CD4-positive, alpha-beta T cell treated with Interleukin-17A for 4 hours (primary cell): ENCODE data around the gene SDK1.

Experiments used
- DNase-seq: peaks from one replicate; pipeline ENCODE4 v3.0.0-alpha.2; 2020; ENCODE audit warnings: mixed read lengths

Gene SDK1, protein sequence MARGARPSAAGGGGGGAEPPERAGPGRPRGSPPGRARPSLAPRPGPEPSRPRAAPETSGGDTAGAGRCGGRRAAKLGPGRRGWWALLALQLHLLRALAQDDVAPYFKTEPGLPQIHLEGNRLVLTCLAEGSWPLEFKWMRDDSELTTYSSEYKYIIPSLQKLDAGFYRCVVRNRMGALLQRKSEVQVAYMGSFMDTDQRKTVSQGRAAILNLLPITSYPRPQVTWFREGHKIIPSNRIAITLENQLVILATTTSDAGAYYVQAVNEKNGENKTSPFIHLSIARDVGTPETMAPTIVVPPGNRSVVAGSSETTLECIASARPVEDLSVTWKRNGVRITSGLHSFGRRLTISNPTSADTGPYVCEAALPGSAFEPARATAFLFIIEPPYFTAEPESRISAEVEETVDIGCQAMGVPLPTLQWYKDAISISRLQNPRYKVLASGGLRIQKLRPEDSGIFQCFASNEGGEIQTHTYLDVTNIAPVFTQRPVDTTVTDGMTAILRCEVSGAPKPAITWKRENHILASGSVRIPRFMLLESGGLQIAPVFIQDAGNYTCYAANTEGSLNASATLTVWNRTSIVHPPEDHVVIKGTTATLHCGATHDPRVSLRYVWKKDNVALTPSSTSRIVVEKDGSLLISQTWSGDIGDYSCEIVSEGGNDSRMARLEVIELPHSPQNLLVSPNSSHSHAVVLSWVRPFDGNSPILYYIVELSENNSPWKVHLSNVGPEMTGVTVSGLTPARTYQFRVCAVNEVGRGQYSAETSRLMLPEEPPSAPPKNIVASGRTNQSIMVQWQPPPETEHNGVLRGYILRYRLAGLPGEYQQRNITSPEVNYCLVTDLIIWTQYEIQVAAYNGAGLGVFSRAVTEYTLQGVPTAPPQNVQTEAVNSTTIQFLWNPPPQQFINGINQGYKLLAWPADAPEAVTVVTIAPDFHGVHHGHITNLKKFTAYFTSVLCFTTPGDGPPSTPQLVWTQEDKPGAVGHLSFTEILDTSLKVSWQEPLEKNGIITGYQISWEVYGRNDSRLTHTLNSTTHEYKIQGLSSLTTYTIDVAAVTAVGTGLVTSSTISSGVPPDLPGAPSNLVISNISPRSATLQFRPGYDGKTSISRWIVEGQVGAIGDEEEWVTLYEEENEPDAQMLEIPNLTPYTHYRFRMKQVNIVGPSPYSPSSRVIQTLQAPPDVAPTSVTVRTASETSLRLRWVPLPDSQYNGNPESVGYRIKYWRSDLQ (N-terminal part only)

DNA sequence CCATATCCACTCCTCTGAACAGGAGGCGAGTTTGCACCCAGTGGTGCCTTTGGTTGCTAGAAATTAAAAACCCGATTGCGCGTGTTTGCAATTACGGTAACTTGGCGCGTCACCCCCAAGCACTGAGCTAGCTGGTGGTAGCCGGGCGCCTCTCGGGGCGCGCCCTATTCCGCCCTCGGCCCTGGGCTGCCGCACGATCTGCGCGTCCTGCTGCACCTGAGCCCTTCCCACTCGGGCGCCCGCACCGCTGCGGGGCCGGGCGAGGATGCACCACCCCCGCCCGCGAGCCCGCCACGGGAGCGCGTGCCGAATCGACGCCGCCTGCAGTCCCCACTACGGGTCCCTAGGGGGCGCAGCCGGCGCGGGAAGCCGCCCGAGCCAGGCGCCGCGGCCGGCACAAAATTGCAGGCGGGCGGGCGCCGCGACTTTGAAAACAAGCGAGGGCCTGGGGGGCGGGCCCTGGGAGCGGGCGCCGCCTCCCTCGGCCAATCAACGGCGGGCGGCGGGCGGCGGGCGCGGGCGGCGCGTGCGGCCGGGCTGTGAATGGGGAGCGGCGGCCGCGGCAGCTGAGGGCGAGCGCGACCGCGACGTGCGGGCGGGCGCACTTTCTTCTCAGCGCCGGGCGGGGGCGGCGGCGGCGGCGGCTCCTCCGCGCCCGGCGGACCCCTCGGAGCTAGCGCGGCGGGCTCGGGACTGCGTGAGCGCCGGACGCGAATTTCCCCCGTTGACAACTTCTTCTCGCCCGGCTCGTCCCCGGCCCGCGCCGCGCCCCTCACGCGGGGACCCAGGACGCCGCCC is at the start of gene SDK1:
SDK1 (plus strand) TSS at position 602 of the 798 bp plus-strand sequence. CDS start 335 bp downstream, outside the sequence.
- peak; percentile 95 for DNase-seq

DNA sequence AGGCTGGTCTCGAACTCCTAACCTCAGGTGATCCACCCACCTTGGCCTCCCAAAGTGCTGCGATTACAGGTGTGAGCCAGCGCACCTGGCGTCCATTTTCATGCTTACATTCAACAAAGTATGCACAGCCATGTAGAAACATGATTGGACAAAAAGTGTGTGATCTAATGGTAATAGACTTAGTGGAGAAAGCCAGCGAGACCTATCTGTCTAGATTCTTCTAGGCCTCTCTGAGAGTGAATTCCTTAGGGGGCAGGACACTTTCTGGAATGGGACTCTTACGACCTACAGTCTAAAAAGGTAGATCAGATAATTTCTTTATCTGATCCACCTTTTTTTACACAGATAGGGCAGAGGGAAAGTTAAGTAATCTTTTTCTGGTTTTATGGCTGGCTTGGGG is 46.3 kb upstream of the SDK1 start:
- no peak for DNase-seq

DNA sequence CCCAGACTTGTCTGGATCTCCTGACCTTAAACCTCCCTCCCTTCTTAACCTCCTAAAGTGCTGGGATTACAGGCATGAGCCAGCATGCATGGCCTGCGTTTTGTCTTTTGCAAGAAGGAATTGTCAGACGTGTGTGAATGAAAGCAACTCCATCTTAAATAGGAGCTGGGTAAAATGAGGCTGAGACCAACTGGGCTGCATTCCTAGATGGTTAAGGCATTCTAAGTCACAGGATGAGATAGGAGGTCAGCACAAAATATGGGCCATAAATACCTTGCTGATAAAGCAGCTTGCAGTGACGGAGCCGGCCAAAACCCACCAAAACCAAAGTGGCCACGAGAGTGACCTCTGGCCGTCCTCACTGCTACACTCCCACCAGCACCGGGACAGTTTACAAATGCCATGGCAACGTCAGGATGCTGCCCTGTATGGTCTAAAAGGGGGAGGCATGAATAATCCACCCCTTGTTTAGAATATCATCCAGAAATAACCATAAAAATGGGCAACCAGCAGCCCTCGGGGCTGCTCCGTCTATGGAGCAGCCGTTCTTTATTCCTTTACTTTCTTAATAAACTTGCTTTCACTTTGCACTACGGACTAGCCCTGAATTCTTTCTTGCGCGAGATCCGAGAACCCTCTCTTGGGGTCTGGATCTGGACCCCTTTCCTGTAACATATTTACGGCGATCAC is 41.2 kb upstream of the SDK1 start:
- no peak for DNase-seq

DNA sequence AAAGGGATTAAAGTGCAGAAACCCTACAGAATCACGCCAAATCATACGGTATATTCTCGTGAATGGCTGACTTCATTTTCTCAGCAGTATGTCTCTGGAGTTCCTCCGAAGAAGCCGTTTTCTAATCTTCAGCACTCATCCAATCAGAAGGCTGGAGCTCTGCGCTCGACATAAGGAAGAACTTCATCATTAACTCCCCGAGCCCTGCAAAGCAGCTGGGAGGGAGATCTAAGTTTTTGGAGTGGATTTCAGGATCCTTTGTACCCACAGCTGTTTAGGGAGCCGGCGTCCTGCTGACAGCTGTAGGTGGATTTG is 40.7 kb upstream of the SDK1 start:
- DNase-seq, result no peak

DNA sequence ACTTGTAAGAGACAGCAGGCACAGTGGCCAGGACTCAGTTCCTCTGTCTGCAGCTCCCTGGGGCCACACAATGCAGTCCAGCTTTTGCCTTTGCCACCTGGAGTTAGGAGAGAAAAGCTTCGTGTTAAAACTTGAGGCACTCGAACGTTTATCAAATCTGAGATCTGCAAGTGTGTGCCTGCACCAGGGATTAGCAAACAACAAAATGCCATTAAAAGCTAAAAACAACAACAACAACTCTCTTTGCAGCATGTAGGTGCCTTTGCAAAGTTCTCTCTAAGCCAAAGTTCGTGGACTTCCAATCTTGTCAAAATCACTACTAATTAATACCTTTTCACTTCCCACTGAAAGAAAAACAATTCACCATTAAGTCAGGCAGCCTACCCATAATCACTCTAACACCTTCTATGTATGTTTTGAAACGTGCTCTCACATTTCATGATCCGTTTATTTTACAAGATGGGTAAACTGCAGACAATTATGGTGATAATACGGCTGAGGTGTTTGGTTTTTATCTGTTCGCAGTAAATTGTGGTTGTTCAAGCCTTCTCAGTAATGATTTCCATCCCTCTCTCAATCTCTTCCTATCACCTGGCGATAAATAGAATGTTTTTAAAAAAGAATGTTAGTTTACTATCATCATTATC is 36.2 kb upstream of the SDK1 start:
- DNase-seq, result no peak

DNA sequence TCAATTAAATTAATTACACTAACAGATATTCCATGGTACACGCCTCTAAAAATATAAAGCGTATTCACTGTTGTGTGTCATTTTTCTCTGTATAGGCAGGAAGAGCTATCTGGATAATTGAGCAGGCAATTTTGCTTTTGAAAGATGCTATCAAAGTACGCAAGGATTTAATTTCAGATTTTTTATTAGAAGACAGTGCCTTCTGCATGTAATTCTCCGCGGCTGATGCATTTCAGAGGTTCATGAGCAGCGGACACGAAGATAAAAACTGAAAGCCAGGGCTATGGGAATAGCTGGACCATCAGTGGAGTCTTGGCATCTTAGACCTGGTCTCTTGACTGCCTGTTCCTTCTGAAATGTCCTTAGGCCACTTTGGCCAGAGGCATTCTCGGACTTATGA is 35.7 kb upstream of the SDK1 start:
- DNase-seq, result no peak

DNA sequence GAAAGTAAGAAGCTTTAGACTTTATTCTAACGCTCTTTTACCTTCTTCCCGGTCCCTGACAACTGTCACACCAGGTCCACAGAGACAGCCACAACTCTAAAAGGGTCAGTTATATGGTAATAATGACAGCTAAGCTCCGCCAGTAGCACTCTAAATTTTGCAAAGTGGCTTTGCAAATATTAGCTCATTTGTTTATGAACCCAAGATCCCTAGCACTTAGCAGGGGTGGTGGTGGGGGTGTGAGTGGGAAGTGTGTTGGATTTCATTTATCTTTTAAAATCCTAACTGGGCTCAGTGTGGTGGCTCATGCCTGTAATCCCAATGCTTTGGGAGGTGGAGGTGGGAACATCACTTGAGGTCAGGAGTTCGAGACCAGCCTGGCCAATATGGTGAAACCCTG is 34.8 kb upstream of the SDK1 start:
- no peak for DNase-seq

DNA sequence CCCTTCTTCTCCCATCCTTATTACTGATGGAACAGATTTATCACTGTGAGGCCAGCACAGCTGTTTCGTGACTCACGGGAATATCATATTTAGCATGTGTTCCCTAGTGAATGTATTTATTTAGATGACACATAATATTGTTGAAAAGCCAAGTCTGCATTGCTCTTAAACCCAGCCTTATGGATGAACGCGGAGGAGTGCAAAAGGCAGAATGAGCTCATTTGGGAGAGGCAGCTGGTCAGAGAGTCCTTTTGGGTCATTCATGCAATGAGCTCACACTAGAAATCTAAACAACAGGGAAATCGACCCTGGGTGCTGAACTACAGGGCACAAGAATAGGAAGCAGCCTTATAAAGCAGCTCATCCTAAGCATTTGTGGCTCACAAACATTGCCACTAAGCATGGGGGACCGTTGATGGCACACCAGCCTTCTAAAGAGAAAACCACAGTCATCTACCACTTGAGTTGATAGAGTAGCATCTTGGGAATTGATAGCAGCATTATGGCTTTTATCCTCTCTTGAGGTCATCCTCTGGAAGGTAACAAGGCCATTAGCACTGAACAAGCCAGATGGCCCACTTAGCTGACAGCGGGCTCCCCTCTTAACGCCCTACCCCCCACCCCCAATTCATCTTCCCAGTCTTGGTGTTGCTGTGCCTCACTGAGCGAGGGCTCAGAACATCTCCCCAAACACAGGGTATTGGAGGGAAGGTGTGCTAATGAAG is 32.9 kb upstream of the SDK1 start:
- no peak for DNase-seq

DNA sequence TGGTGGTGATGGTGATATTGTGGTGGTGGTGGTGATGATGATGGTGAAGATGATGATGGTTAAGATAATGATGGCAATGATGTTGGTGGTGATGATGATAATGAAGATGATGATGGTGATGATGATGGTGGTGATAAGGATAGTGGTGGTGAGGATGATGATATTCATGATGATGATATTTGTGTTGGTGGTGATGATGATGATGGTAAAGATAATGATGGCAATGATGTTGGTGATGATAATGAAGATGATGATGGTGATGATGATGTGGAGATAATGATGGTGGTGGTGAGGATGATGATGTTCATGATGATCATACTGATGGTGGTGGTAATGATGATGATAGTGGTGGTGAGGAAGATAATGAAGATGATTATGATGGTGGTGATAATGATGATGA is 30.7 kb upstream of the SDK1 start:
- DNase-seq, result no peak

DNA sequence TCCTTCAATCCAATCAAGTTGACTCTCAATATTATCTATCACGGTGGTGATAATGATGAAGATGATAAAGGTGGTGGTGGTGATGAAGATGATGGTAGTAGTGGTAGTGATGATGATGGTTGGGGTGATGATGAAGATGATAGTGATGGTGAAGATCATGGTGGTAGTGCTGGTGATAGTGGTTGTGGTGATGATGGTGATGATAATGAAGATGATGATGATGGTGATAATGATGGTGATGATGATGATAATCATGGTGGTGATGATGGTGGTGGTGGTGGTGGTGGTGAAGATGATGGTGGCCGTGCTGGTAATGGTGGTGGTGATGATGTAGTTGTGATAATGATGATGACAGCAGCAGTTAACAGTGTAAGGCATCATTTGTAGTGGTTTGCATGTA is 29.8 kb upstream of the SDK1 start:
- no peak for DNase-seq

DNA sequence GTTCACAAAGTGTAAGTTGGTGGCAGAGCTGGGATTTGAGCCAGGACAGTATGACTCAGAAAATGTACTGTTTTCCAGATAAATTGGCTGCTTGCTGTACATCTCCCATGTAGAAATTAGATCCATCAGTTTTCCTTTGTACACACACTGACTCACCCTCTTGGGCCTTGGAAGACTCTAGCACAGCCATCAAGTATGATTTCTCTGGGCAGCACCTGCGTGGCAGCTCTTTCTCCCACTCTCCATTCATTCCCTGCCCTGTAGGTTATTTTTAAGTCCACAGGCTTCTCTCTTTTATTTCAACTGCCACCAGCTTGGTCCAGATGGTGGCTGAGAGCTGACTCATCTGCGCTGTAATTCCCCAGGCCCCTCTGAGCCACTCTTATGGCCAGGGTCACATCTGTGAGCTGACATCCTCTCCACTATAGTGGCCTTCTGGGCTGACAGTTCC is 28.3 kb upstream of the SDK1 start:
- no peak for DNase-seq

DNA sequence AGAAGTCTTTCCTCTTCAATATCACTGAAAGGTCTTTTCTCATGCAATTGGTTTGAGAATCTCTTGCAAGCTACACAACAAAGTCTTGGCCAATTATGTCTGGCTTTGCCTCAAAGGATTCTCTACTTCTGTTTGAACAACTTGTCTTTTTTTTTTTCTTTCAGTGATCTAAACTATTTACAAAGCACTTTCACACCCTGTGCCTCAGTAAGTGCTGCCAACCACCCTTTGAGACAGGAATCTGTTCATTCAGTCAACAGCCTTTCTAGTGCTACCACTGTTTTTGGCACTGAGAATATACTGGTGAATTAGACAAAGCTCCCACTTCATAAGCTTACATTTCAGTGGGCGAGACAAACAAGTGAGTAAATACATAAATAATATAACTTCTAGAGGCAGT is 26.9 kb upstream of the SDK1 start:
- DNase-seq, result no peak

DNA sequence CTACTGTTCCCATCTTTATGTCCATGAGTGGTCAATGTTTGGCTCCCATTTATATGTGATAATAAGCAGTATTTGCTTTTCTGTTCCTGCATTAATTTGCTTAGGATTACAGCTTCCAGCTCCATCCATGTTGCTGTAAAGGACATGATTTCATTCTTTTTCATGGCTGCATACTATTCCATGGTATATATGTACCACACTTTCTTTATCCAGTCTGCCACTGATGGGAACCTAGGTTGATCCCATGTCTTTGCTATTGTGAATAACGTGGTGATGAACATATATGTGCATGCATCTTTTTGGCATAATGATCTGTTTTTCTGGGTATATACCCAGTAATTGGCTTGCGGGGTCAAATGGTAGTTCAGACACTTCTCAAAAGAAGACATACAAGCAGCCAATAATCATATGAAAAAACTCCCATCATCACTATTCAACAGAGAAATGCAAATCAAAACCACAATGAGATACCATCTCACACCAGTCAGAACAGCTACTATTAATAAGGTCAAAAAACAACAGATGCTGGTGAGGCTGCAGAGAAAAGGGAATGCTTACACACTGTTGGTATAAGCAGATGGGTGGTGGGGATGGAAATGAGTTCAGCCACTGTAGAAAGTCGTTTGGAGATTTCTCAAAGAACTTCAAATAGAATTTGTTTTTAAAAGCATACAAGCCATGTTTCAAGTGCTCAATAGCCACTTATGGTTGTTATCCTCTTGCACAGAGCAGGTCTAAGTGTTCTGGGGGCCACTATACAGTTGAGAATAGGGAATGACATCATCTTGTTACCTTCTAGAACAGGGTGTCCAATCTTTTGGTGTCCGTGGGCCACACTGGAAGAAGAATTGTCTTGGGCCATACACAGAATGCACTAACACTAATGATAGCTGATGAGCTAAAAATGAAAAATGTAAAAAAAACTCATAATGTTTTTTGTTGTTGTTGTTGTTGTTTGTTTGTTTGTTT is 23.2 kb upstream of the SDK1 start:
- DNase-seq, result no peak

DNA sequence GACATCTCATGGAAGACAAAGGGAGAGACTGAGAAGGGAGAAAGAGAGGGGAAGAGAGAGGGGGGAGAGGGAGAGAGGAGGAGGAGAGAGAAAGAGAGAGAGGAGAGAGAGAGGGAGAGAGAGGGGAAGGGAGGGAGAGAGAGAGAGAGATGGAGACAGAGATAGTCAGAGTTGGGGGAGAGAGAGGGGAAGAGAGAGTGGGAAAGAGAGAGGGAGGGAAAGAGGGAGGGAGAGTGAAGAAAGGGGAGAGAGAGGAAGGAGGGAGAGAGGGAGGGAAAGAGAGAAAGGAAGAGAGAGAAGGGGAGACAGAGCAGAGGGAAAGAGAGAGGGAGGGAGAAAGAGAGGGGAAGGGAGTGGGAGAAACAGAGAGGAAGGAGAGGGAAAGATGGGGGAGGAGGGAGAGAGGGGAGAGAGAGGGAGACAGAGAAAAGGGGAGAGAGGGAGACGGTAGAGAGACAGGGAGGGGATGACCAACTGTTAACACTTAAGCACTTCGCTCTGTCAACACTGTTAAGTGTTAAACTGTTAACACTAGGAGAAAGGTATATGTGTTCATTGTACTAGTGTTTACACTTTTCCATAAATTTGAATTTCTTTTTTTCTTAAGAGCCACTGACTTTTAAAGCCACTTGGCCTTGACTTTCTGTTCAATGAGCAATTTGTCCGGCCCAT is 21.8 kb upstream of the SDK1 start:
- no peak for DNase-seq

DNA sequence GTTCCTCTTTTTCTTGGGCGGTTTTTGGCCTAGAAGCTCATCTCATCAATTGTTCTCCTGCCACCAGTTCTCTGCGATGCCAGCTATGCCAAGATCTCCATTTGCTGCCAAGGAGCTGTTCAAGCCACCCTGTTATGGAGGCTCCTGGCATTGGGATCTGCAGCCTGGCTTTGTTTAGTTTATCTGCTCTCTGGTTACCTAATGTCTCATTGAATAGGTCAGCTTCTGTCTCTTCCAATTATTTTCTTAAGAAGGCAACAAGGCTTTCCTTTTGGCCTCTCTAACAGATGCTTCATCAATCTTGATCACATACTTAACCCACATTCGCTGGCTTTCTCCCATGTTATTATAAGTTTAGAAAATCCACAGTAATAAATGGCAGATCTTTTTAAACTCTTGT is 20.6 kb upstream of the SDK1 start:
- no peak for DNase-seq

DNA sequence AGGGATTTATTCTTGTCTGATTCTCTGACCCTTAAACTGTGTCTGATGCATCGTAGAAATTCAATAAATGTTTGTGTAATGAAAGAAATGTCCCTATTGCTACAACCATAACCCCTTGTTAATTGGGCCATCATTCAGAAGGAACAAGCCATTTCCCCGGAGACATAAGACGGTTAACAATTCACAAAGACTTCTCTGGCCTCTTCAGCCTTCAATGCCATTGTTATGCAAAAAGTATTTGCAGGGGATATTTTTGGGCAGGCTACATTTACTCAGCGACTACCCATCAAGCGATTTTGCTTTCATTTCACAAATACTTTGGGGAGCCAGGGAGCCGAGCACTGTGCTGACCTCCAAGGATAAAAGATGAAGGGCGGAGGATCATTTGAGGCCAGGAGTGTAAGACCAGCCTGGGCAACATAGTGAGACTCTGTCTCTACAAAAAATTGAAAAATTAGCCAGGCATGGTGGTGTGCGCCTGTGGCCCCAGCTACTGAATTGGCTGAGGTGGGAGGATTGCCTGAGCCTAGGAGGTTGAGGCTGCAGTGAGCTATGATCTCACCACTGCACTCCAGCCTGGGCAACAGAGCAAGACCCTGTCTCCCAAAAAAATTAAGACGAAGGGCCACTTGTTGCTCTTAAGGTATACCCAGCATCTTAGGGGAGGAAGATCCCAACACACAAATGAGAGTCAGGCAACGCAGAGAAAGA is 20.0 kb upstream of the SDK1 start:
- DNase-seq, result no peak

DNA sequence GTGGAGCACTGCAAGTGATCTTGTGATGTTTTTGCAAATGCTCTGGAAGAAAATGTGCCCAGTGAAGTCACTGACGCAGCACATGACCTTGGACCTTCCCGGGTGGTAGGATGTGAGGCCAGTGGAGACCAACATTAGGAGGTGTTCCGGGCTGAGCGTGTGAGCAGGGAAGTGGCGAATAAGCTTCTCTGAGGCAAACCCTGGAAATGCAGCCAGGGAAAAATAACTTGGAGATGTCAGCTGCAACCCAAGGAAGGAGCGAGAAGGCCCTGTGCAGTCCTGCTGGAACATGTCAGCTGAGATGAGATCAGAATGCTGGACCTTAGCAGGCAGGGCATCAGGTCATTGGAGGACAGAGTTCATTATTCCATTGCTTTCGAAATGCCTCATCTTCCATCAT is 18.6 kb upstream of the SDK1 start:
- DNase-seq, result no peak

DNA sequence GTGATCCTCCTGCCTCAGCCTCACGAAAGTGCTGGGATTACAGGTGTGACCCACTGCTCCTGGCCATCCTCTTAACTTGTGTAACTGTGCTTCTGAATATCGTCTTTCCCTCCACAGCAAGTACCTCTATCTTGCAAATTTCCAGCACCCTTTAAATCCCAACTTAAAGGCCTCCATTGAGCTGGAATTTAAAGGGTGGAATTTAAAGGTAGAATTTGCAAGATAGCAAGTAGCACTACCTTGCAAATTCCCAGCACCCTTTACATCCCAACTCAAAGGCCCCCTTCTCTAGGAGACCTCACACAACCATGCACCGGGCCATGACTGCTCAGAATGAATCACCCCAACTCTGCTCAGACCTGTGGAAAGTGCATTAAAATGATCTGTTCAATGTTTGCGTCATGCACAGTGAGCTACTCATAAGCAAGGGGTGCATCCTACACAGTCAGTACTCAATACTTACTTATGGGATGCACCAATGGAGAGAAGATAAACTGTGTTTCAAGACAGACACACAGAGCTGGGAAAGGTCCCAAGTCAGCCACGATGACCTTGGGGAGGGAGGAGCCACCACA is 17.8 kb upstream of the SDK1 start:
- DNase-seq, result no peak
